GM18505 (cell line): ENCODE data around the gene PKNOX2.

Experiments used
- ATAC-seq: cut with Tn5 transposase; IDR thresholded peaks from one replicate; pipeline ENCODE4 v1.9.1; 2021; ENCODE audit not compliant: unreplicated experiment
- POLR2A ChIP-seq: IDR thresholded peaks from 4 replicates; pipeline ENCODE4 v1.6.1; 2011; ENCODE audit warnings: borderline replicate concordance; ENCODE audit not compliant: insufficient read depth, insufficient read length; ENCODE audit errors: extremely low read depth

PKNOX2 gene

DNA sequence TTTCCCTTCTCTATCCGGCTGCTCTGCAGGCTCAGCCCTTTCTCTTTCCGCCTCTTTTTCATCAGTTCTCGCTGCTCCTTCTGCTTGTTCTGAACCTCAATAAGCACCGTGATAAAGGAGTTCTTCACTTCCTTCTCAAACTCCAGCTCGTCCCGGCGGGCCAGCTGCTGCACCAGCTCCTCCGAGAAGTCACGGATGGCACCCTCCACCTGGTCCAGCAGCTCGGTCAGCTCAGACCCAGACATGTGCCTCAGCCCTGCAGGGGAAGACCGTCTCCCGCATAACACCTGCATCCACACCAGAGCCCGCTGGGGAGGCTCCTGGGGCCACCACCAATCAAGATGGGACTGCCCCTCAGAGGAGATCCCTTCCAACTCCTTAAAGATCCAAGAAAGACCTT lies 291.3 kb downstream of the PKNOX2 start:
- no peak for ATAC-seq
- no peak for TF ChIP-seq POLR2A

DNA sequence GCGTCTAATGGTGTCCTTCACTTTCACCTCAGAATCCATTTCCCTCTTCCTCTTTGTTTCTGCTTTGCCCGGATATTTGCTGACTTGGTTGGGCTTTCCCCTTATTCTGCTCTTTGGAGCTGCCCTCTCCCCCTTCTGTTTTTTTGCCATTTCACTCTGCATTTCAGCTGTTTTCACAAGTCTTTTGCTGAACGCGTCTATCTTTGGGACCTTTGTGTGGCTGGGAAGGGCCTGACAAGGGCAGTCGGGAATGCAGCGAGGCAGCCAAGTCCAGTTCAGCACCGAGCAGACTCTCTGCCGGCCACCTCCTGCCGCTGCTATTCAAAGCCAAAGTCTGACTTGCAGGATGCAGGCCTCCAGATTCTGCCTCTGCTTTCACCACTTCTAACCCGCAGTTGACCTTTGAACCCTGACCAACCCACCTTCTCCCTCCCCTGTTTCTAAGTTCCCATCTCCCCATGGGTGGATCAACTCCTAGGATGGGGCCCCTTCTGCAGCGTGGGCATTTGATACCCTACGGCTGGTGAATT lies 293.3 kb downstream of the PKNOX2 start:
- no peak for ATAC-seq
- no peak for TF ChIP-seq POLR2A

DNA sequence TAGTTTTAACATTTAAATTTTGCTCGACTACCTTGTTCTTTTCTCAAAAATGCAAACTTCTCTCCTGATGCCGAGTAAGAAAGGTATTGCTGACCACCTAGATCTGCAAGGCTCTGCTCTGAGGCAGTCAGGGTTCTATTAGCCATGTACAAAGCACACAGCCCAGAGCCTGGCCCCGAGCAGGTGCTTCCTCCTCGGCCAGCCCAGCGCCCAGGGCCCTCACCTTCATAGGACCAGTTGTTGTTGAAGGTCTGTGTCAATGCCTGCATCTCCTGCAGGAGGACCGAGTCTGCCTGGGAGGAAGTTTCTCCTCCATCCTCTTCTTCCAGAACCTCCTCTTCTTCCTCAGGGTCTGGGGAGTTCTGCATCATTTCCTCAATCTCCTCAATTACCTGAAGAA lies 295.7 kb downstream of the PKNOX2 start:
- ATAC-seq, result no peak
- no peak for TF ChIP-seq POLR2A

DNA sequence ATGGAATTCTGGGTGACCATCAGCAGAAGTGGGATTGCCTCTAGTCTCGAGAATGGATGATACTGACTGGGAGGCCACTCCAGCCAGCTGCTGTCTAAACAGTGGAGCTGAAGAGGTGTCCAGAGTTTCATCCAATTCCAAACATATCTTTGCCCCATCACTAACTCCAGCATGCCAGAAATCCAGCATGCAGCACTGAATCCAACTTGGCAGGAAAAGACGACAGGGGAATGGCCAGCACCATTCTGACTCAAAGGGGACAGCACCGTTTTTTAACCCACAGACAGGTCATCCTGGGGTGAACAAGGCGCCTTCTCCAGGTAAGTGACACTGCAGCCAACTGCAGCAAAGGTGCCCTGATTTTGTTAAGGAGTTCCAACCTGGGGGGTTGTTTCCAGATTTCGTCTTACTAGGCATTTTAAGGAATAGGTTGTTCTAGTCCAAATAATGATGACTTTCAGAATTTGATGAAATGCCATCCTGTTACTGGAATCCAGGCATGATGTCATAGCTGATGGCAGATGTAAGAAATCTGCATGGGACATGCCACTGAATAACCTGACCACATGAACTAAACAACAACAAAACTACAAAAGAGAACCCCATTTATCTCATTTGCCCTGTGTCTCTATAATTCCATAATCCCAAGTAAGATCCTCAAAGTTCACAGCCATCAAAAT lies 299.2 kb downstream of the PKNOX2 start:
- no peak for TF ChIP-seq POLR2A
- ATAC-seq, result no peak

DNA sequence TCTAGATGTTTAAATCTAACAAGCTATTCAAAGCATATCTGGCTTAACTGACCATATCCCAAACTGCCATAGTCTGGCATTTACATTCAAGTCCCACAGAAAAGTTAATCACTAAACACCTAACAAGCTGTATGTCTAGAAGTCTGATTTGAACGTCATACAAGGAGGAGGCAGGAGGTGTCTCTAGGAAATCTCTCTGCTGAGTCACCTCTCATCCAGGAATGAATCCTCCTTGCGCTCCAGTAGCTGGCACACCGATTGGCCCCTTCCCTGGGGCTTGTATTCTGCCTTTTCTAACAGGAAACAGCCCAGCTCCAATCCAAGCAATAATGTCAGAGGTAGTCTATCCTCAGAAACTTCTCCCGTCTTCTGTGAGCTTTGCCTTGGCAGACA lies 299.7 kb downstream of the PKNOX2 start:
- no peak for TF ChIP-seq POLR2A
- no peak for ATAC-seq

DNA sequence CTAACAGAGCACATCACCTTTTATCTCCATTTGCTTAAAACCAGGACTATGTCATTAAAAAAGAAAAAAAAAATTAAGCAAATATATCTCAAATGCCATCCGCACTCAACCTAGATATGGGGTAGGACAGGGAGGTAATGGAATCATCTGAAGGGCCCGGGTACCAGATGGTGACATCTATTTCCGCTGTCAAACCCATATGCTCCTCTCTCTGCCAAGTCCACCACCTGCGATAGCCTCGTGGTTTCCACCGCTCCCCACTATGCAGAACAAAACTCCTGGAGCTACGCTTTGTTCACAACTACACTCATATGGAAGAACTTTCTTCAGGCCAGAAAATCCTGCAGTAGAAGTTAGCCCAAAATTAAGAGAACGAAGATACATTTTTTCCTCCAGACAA lies 300.1 kb downstream of the PKNOX2 start:
- TF ChIP-seq POLR2A, result no peak
- ATAC-seq, result no peak

DNA sequence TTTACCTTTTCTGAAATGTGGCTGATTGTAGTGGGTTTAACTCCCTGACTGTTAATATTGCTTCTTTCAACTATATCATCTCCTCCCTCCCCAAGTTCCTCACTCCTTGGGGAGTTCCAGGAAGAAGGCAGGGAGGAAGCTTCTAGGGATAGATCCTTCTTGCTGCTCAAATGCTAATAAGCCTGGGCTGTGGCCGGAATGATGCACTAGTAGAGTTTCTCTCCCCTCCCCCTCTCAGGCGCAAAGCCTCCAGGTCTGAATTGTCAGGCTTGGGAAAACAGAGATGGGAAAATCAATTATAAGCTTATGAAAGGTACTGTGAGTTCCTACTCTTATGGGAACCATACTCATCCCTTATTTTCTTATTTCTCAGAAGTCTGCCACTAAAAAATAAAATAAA lies 300.7 kb downstream of the PKNOX2 start:
- no peak for ATAC-seq
- no peak for TF ChIP-seq POLR2A

DNA sequence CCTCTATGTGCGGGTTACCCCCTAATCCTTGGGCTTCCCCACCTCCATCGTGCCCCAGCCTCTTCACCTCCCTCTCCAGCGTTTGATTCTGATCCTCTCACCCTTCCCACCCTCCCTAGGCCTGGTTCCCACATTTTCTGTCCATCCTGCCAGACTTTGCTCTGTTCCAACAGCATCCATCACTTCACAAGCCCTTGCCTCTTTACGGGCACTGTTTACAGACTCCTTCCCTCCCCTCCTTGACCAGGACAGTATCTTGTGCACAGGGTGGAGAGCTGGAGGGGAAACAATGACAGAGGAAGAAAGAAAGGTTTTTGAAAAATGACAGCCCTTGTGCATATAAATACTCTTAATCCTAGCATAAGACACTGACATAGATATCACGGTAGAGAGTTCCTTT lies 301.1 kb downstream of the PKNOX2 start:
- no peak for ATAC-seq
- no peak for TF ChIP-seq POLR2A

DNA sequence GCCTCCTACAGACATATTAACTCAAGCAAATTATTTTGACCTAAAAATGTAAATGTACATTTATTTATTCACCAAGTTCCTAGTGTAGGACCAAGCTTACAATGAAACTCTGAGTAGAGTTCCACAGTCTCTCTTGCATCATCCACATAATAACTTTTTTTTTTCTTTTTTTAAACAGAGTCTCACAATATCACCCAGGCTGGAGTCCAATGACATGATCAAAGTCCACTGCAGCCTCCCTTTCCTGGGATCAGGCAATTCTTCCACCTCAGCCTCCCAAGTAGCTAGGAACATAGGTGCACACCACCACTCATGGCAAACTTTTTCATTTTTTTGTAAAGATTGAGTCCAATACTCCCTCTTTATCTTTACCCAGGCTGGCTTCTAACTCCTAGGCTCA lies 303.5 kb downstream of the PKNOX2 start:
- ATAC-seq, result no peak
- no peak for TF ChIP-seq POLR2A

DNA sequence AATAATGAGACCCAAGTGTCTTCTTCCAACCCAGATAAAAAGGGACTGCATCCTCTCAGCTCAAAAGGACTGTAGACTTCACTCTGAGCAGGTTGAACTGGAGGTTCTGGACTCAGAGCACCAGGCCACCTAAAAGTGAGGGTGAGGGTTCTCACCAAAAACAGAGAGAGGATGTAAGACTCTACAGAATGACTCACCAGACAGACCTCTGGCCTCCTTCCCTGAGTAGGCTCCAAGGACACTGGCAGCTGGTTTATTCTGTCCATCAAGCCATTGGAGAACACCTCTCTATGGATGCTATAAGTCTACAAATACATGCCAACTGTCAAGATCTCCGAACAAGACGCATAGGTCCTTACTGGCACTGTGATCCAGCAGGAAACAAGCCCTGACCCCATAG lies 304.3 kb downstream of the PKNOX2 start:
- no peak for ATAC-seq

DNA sequence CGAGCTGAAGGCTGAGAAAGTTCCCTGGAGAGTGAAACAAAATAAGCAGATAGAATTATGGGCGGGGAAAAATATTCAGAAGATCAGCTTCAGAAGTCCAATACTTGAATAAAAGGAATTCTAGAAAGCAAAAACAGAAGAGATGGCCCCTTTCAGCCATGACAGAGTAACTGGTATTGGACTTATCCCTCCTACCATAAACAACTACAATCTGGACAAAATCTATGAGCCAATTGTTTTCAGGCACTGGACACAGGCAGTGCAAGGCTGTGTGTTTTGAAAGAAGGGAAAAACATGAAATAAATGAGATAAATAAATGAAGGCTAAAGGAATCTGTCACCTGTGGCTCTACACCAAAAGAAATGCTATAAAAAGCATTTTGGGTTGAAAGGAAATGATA lies 305.8 kb downstream of the PKNOX2 start:
- no peak for TF ChIP-seq POLR2A
- ATAC-seq, result no peak

More for the DNA sequence above, 304.3 kb downstream of the PKNOX2 start:
- TF ChIP-seq POLR2A, result no peak

DNA sequence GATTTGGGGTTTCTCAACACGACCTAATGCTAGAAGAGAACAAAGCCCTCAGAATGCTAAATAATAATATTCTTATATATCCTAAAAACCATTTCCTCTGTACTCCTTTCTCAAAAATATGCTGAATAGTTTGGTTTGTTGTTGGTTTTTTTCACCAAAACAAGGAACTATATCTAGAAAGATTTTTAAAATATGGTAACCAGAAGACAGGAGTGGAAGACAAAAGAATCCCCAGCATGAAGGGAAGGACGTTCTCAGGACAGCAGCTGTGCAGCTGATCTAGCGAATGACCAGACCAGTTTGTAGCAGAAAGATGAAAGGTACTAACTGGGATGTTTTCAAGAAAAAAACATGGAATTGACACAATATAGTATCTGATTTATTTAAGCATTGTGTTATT lies 312.2 kb downstream of the PKNOX2 start:
- TF ChIP-seq POLR2A, result no peak
- no peak for ATAC-seq

DNA sequence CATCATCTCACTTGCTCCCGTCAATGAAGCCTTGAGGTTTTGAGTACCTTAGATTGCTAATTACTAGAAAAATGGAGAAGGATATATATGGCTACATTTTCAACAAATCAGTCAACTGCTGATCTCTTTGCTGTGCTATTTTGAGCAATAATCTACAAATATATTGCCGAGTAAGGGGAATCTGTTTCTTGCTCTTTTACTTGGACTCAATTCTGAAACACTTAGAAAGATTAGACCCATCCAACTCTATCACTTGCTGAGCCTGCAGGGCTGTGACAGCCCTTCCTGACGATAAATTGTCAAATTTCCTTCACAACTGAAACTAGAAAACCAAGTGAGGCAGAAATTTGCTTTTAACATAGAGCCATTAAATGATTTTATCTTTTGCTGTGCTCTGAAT lies 314.6 kb downstream of the PKNOX2 start:
- no peak for ATAC-seq
- TF ChIP-seq POLR2A, result no peak

DNA sequence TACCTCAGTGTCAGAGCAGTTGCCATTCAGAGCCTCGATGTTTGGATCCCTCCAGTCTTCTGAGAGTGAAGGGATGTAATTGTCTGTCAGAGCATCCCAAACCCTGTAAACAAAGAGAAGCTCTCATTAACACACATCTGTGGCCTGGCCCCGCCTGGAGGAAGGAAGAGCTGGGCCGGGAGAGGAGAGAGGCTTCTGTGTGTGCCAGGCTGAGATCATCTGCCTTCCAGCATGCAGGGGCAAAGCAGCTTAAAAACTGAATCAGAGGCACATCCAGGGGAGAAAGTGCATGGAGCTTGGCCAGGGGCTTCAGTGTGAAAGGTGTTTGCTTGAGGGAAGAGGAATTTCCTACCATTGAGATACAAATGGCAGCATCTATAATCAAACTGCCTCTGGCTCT lies 317.0 kb downstream of the PKNOX2 start:
- ATAC-seq, result no peak
- no peak for TF ChIP-seq POLR2A
